NCI-H1436 treated with DMSO at 0.1 percent for 48 hours (cell line): ENCODE measurements around the gene PRR3.
"Not testable (repeated sequence)": the region's sequence is repeated elsewhere in the genome, so short reads cannot be mapped to it uniquely, and the experiment has no call there.

Experiments
- DNase-seq: peaks from one replicate; lab custom pipeline; 2025; lab: John Stamatoyannopoulos, UW

Gene PRR3

GRCh38 chr6:30556906-30557682 lies at the start of gene PRR3:
PRR3 (plus strand) TSS chr6:30557295; CDS start chr6:30557345, 50 bp downstream.
- peak; percentile 54 for DNase-seq

- no peak for DNase-seq
Observed at GRCh38 chr6:30507849-30508827, 49.0 kb upstream of the PRR3 start.

GRCh38 chr6:30508890-30509736 lies 48.0 kb upstream of the PRR3 start:
- no peak for DNase-seq

- DNase-seq: no peak
Observed at GRCh38 chr6:30510419-30511168, 46.5 kb upstream of the PRR3 start.

- DNase-seq: no peak
Observed at GRCh38 chr6:30511169-30511546, 45.9 kb upstream of the PRR3 start.

GRCh38 chr6:30513451-30513850 lies 43.6 kb upstream of the PRR3 start:
- no peak for DNase-seq

GRCh38 chr6:30515106-30515505 lies 42.0 kb upstream of the PRR3 start:
- no peak for DNase-seq

GRCh38 chr6:30515944-30516753 lies 40.9 kb upstream of the PRR3 start:
- DNase-seq: peak; percentile 47

GRCh38 chr6:30516754-30517076 lies 40.4 kb upstream of the PRR3 start:
- not testable (repeated sequence) for DNase-seq

GRCh38 chr6:30517767-30518504 lies 39.2 kb upstream of the PRR3 start:
- DNase-seq: not testable (repeated sequence)

GRCh38 chr6:30518505-30519145 lies 38.5 kb upstream of the PRR3 start:
- DNase-seq: not testable (repeated sequence)

GRCh38 chr6:30520522-30520921 lies 36.6 kb upstream of the PRR3 start:
- no peak for DNase-seq

GRCh38 chr6:30521082-30521481 lies 36.0 kb upstream of the PRR3 start:
- not testable (repeated sequence) for DNase-seq

- not testable (repeated sequence) for DNase-seq
Observed at GRCh38 chr6:30521952-30522351, 35.1 kb upstream of the PRR3 start.

- not testable (repeated sequence) for DNase-seq
Observed at GRCh38 chr6:30526444-30526843, 30.7 kb upstream of the PRR3 start.

- not testable (repeated sequence) for DNase-seq
Observed at GRCh38 chr6:30529349-30529875, 27.7 kb upstream of the PRR3 start.

- no peak for DNase-seq
Observed at GRCh38 chr6:30530014-30530413, 27.1 kb upstream of the PRR3 start.

GRCh38 chr6:30533460-30534294 lies 23.4 kb upstream of the PRR3 start:
- DNase-seq: no peak
